ENCODE results near the gene ATP5IF1. TPM values are rescaled to one million over a fixed set of nuclear protein-coding genes. Genes with fewer than 3 reads are reported as not detected.

The ATP5IF1 gene
- total RNA-seq: 48.2 TPM

GRCh38 chr1:28235755-28236655 lies at the start of gene ATP5IF1:
Gene ATP5IF1, plus strand, starts transcription at chr1:28236124. Its CDS starts 60 bp downstream, at chr1:28236184.
- Histone ChIP-seq H3K9me3 (ENCODE audit: low read depth, low read length) (no peaks in the 10 kb centered on the region), H3K4me1 (ENCODE audit: insufficient read depth, low read length) (peaks cover 43% of the 10 kb centered on the region), H3K4me3 (ENCODE audit: low read length) (peak within 1 kb of the TSS; percentile 99), H3K27me3 (ENCODE audit: insufficient read depth, low read length) (no peaks in the 10 kb centered on the region)

DNA sequence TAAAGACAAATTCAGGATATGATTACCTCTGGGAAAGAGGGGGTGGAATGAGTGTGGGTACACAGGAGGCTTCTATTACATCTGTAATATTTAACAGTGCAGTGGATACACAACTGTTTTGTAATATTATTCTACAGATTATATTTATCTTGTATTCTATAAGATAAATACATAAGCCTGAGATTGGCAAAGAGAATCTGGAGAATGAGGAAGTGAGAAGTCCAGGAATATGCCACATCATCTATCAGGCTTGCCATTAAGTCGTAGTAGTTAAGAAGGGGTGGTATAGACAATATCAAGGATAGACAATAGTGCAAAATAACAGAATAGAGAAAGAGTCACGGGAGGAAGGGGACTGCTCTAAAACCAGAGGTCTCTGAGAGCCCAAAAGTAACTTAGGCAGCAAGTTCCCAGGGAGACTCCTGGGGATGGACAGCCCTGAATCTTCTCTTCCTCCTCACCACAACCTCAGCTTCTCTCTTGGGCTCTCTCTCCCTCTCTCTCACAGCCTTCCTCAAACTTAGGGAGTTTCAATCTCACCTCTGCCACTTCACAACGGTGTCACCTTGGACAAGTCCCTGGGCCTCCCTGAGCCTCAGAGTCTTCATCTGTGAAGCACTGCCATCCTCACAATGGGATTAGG lies 45.5 kb upstream of the ATP5IF1 start:
- Histone ChIP-seq H3K4me1 (ENCODE audit: insufficient read depth, low read length) (peaks cover 17% of the 10 kb centered on the region), H3K9me3 (ENCODE audit: low read depth, low read length) (no peaks in the 10 kb centered on the region), H3K27me3 (ENCODE audit: insufficient read depth, low read length) (no peaks in the 10 kb centered on the region), H3K4me3 (ENCODE audit: low read length) (no peak overlapping the region)

DNA sequence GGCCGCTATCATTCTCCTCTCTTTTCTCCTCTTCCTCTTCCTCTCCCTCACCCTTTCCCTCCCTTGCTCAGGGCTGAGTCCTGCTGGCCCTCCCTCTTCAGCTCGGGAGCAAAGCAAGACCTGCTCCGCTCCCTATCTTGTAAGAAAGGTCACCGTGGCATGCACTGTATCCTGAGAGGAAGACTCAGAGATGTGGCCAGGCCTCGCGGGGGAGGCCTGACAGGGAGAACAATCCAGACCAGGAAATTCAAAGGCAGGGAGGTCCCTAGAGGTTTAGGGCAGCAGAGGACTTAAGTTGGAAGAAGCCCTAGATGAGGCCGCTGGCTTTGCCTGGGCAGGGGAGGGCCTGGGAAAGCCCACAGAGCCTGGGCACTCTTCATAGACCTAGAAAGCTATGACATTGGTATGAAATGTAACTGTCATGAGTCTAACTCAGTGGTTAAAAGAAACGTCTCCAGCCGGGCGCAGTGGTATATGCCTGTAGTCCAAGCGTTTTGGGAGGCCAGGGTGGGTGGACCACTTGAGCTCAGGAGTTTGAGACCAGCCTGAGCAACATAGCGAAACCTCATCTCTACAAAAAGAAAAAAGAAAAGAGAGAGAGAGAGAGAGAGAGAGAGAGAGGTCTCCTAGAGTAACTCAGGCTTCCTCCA lies 44.8 kb upstream of the ATP5IF1 start:
- Histone ChIP-seq H3K4me3 (ENCODE audit: low read length) (no peak overlapping the region), H3K27me3 (ENCODE audit: insufficient read depth, low read length) (no peaks in the 10 kb centered on the region), H3K9me3 (ENCODE audit: low read depth, low read length) (no peaks in the 10 kb centered on the region), H3K4me1 (ENCODE audit: insufficient read depth, low read length) (peaks cover 17% of the 10 kb centered on the region)

- no peaks in the 10 kb centered on the region for H3K27me3 ChIP-seq (ENCODE audit: insufficient read depth, low read length)
- H3K4me3 ChIP-seq (ENCODE audit: low read length): no peak overlapping the region
- peaks cover 39% of the 10 kb centered on the region for H3K4me1 ChIP-seq (ENCODE audit: insufficient read depth, low read length)
- H3K9me3 ChIP-seq (ENCODE audit: low read depth, low read length): no peaks in the 10 kb centered on the region
Measured at GRCh38 chr1:28193701-28194161, 42.2 kb upstream of the ATP5IF1 start.

DNA sequence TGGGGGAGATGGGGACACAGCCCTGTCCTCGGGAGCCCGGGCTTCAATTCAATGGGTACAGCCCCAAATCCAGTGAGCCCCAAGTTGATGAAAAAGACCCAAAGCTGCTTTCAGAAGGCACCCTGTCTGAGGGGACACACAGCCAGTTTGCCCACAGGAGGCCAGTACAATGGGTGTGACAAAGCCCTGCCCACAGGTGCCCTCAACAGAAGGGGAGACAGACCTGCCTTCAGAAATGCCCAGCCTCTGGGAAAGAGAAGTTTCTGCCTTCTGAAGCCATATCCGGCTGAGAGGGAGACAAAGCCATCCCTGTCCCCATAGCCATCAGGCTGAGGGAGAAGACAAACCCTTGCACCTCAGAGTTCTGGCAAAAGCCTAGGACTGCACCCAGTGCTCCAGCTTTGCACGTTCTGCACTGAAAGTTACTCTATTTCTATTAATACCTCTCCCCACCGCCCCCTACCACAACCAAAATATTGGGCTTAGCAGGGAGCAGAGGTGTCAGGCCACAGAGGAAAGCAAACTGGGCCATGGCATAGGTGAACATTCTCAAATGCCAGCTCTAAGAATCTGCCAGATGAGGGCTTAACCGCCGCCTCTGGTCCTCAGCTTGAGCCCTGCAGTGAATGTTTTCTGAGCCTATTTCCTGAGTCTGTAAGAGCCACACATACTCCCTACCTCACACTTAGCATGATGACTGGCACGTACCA lies 41.4 kb upstream of the ATP5IF1 start:
- Histone ChIP-seq H3K4me3 (ENCODE audit: low read length) (no peak overlapping the region), H3K4me1 (ENCODE audit: insufficient read depth, low read length) (peaks cover 46% of the 10 kb centered on the region), H3K27me3 (ENCODE audit: insufficient read depth, low read length) (no peaks in the 10 kb centered on the region), H3K9me3 (ENCODE audit: low read depth, low read length) (no peaks in the 10 kb centered on the region)

GRCh38 chr1:28195780-28196179 lies 40.1 kb upstream of the ATP5IF1 start:
- no peaks in the 10 kb centered on the region for H3K9me3 ChIP-seq (ENCODE audit: low read depth, low read length)
- H3K27me3 ChIP-seq (ENCODE audit: insufficient read depth, low read length): no peaks in the 10 kb centered on the region
- no peak overlapping the region for H3K4me3 ChIP-seq (ENCODE audit: low read length)
- H3K4me1 ChIP-seq (ENCODE audit: insufficient read depth, low read length): peaks cover 46% of the 10 kb centered on the region

DNA sequence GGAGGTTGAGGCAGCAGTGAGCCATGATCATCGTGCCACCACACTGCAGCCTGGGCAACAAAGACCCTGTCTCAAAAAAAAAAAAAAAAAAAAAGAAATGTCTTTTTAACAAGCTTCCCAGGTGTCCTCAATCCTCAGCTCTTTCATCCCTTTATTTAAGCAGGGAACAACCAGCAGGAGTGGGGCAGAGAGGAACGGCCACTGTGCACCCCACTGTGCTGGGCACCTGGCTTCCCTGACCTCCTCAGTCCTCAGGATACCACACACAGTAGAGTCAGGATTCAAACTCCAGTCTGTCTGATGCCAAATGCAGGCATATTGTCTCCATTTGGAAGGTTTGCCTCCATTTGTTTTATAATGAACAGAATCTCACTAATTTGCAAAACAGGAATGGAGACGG lies 39.6 kb upstream of the ATP5IF1 start:
- H3K4me1 ChIP-seq (ENCODE audit: insufficient read depth, low read length): peaks cover 41% of the 10 kb centered on the region
- H3K9me3 ChIP-seq (ENCODE audit: low read depth, low read length): no peaks in the 10 kb centered on the region
- H3K4me3 ChIP-seq (ENCODE audit: low read length): no peak overlapping the region
- H3K27me3 ChIP-seq (ENCODE audit: insufficient read depth, low read length): no peaks in the 10 kb centered on the region

DNA sequence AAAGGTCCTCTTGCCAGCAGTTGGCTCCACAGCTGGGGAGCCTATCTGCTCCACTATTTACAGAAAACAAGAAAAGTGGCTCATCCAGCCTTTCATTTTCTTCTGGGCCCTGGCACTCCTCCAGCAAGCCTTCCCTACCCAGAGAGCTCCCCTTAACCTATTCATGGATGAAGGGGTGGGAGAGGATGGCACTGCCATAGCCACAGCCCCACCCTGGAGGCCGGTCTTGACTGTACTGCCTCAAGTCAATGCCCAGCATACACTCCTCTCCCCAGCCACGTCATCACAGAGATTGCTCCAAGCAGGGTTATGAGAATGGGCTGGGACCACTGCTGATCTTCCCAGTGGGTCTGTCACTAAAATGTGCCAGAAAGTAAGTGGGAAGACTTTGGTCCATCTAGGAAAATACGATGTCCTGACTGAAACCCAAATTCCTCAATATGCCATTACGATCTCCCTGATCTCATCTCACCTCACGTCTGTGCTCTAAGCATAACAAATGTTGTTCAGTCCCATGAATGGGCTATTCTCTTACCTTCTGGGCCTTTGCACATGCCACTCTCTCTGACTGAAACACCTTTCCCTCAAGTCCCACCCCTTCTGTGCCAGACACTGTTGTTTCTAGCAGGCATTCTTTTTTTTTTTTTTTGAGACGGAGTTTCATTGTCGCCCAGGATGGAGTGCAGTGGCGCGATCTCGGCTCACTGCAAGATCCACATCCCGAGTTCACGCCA lies 38.1 kb upstream of the ATP5IF1 start:
- Histone ChIP-seq H3K9me3 (ENCODE audit: low read depth, low read length) (no peaks in the 10 kb centered on the region), H3K4me3 (ENCODE audit: low read length) (no peak overlapping the region), H3K27me3 (ENCODE audit: insufficient read depth, low read length) (no peaks in the 10 kb centered on the region), H3K4me1 (ENCODE audit: insufficient read depth, low read length) (peaks cover 41% of the 10 kb centered on the region)

GRCh38 chr1:28199328-28200233 lies 36.3 kb upstream of the ATP5IF1 start:
- no peak overlapping the region for H3K4me3 ChIP-seq (ENCODE audit: low read length)
- H3K4me1 ChIP-seq (ENCODE audit: insufficient read depth, low read length): peaks cover 41% of the 10 kb centered on the region

DNA sequence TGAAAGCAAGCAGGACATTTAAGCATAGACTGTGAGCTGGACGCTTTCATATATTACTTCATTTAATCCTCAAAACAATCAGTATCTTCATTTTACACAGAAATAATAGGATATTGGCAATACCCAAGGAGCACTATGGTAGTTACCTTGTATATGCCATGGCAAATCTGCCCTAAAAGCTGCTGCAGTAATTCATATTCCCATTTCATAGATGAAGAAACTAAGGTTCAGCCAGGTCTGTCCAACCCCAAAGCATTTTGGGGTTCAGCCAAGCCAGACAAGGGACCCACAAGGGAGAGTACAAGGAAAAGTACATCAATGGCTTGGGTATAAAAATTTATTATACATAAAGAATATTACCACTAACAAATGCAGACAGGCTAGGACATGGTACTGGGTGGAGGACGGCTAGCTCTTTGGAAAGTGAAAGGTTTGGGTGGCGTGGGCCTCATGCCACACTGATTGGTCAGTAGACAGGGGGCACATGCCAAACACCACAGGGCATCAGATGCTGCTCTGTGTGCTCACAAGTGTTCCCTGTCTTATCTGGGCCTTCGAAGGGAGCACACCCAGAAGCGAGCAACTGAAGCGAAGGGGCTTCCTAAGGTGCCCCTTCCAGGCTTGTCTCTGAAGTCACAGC lies 35.6 kb upstream of the ATP5IF1 start:
- no peaks in the 10 kb centered on the region for H3K27me3 ChIP-seq (ENCODE audit: insufficient read depth, low read length)
- no peak overlapping the region for H3K4me3 ChIP-seq (ENCODE audit: low read length)
- no peaks in the 10 kb centered on the region for H3K9me3 ChIP-seq (ENCODE audit: low read depth, low read length)
- peaks cover 41% of the 10 kb centered on the region for H3K4me1 ChIP-seq (ENCODE audit: insufficient read depth, low read length)

More at GRCh38 chr1:28199328-28200233, 36.3 kb upstream of the ATP5IF1 start:
- H3K9me3 ChIP-seq (ENCODE audit: low read depth, low read length): no peaks in the 10 kb centered on the region
- H3K27me3 ChIP-seq (ENCODE audit: insufficient read depth, low read length): no peaks in the 10 kb centered on the region

DNA sequence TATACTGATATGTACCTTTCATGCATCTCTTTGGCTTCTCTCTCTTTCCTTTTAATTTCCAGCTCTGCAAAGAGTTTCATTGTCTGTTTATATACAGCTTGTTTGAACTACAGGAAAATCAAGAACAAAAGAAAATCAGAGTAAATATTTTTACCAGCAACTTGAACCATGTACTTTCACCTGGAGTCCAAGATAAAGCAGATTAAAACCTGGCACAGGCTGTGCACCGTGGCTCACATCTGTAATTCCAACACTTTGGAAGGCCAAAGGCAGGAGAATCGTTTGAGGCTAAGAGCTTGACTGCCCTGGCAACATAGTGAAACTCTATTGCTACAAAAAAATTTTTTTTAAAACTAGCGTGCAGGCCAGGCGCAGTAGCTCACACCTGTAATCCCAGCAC lies 30.7 kb upstream of the ATP5IF1 start:
- Histone ChIP-seq H3K4me3 (ENCODE audit: low read length) (no peak overlapping the region), H3K27me3 (ENCODE audit: insufficient read depth, low read length) (no peaks in the 10 kb centered on the region), H3K4me1 (ENCODE audit: insufficient read depth, low read length) (peaks cover 6% of the 10 kb centered on the region), H3K9me3 (ENCODE audit: low read depth, low read length) (no peaks in the 10 kb centered on the region)

DNA sequence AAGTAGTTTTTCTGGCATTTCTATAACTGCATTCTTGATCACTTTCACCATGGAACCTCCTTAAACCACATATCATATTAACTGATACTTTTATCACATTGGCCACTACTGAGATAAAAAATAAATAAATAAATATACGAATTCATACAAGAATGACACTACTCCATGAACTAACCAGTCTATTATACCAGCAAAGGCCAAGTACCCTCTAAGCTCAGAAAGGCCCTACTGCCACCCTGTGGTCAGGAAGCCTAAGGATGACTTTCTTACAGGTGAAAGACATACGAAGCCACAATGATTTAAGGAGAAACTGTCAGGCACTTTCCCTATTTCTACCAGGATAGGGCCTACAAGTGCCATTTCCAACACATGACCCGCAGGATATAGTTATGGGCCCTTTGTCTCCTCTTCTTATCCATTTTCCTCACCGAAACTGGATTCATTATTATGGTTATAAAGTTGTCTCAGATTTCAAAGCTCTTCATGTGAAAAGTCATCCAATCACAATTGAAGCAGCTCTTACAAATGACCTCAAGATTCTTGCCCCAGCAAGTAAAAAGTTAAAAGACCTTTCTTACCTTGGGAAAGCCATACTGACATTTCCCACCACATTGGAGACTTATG lies 27.0 kb upstream of the ATP5IF1 start:
- H3K4me3 ChIP-seq (ENCODE audit: low read length): no peak overlapping the region
- H3K27me3 ChIP-seq (ENCODE audit: insufficient read depth, low read length): no peaks in the 10 kb centered on the region
- H3K4me1 ChIP-seq (ENCODE audit: insufficient read depth, low read length): no peaks in the 10 kb centered on the region
- no peaks in the 10 kb centered on the region for H3K9me3 ChIP-seq (ENCODE audit: low read depth, low read length)

GRCh38 chr1:28209700-28210099 lies 26.2 kb upstream of the ATP5IF1 start:
- Histone ChIP-seq H3K4me1 (ENCODE audit: insufficient read depth, low read length) (no peaks in the 10 kb centered on the region), H3K9me3 (ENCODE audit: low read depth, low read length) (no peaks in the 10 kb centered on the region), H3K27me3 (ENCODE audit: insufficient read depth, low read length) (no peaks in the 10 kb centered on the region), H3K4me3 (ENCODE audit: low read length) (no peak overlapping the region)
